GM19467 (cell line): ENCODE data around the gene DENND1B.

Source experiments
- ATAC-seq: cut with Tn5 transposase; IDR thresholded peaks from one replicate; pipeline ENCODE4 v1.9.1; 2021; ENCODE audit warnings: mild to moderate bottlenecking, moderate library complexity; ENCODE audit not compliant: unreplicated experiment

Gene DENND1B

GRCh38 chr1:197472141-197472540 is 303.1 kb downstream of the DENND1B start:
- ATAC-seq = no peak

- ATAC-seq = no peak
Observed at GRCh38 chr1:197471248-197471985, 303.9 kb downstream of the DENND1B start.

- ATAC-seq = no peak
Observed at GRCh38 chr1:197470330-197470729, 304.9 kb downstream of the DENND1B start.

GRCh38 chr1:197469620-197470210 is 305.6 kb downstream of the DENND1B start:
- ATAC-seq = no peak

- ATAC-seq = no peak
Observed at GRCh38 chr1:197468543-197469175, 306.6 kb downstream of the DENND1B start.

- ATAC-seq = no peak
Observed at GRCh38 chr1:197467881-197468280, 307.4 kb downstream of the DENND1B start.

GRCh38 chr1:197466813-197467212 is 308.5 kb downstream of the DENND1B start:
- no peak for ATAC-seq

- ATAC-seq = no peak
Observed at GRCh38 chr1:197465528-197466327, 309.6 kb downstream of the DENND1B start.

GRCh38 chr1:197464044-197464443 is 311.2 kb downstream of the DENND1B start:
- no peak for ATAC-seq

- ATAC-seq = no peak
Observed at GRCh38 chr1:197463142-197463541, 312.1 kb downstream of the DENND1B start.

- no peak for ATAC-seq
Observed at GRCh38 chr1:197462539-197462938, 312.7 kb downstream of the DENND1B start.
